Loucy (cell line): ENCODE measurements around the gene PLS3.

ENCODE experiments used
- H2AFZ ChIP-seq: fragments of 200-600 bp; sonication (generic); 2 replicates; pipeline ENCODE4 v1.6.0; 2016; ENCODE audit warnings: antibody characterized with exemption, mild to moderate bottlenecking, low read length, moderate library complexity
- H3F3A ChIP-seq: fragments of 200-600 bp; 2 replicates; pipeline ENCODE4 v1.6.0; 2016; ENCODE audit warnings: antibody characterized with exemption, low read depth, mild to moderate bottlenecking
- H3K27me3 ChIP-seq: fragments of 200-600 bp; sonication (generic); 2 replicates; pipeline ENCODE4 v1.6.1; 2014; ENCODE audit warnings: low read length, mild to moderate bottlenecking; ENCODE audit not compliant: insufficient read depth, poor library complexity, severe bottlenecking
- H3K36me3 ChIP-seq: fragments of 200-600 bp; sonication (generic); 2 replicates; pipeline ENCODE4 v1.6.1; 2016; ENCODE audit warnings: low read length; ENCODE audit not compliant: insufficient read depth
- H3K4me1 ChIP-seq: fragments of 200-600 bp; sonication (generic); 2 replicates; pipeline ENCODE4 v1.5.1; 2014; ENCODE audit warnings: low read length, mild to moderate bottlenecking; ENCODE audit not compliant: insufficient read depth, poor library complexity, severe bottlenecking
- H3K4me2 ChIP-seq: fragments of 200-600 bp; sonication (generic); 2 replicates; pipeline ENCODE4 v1.6.0; 2014; ENCODE audit warnings: antibody characterized with exemption, low read length, low read depth, mild to moderate bottlenecking; ENCODE audit not compliant: poor library complexity, severe bottlenecking
- H3K4me3 ChIP-seq: fragments of 200-600 bp; sonication (generic); 2 replicates; pipeline ENCODE4 v1.5.1; 2014; ENCODE audit warnings: low read length, mild to moderate bottlenecking, mixed read lengths; ENCODE audit not compliant: poor library complexity, severe bottlenecking
- H3K79me2 ChIP-seq: fragments of 200-600 bp; sonication (generic); 2 replicates; pipeline ENCODE4 v1.6.1; 2014; ENCODE audit warnings: low read length; ENCODE audit not compliant: insufficient read depth
- H3K9ac ChIP-seq: fragments of 200-600 bp; sonication (generic); 2 replicates; pipeline ENCODE4 v1.6.0; 2014; ENCODE audit warnings: mild to moderate bottlenecking, low read depth, low read length, moderate library complexity; ENCODE audit not compliant: poor library complexity, severe bottlenecking
- H3K9me2 ChIP-seq: fragments of 200-600 bp; sonication (generic); replicated peaks from 2 replicates; pipeline ENCODE4 v1.6.1; 2016; ENCODE audit warnings: low read depth, low read length, mixed read lengths
- H3K9me3 ChIP-seq: fragments of 200-600 bp; sonication (generic); 2 replicates; pipeline ENCODE4 v1.6.1; 2014; ENCODE audit warnings: mild to moderate bottlenecking, antibody characterized with exemption, low read length, low read depth; ENCODE audit not compliant: insufficient read depth
- H4K20me1 ChIP-seq: fragments of 200-600 bp; sonication (generic); 2 replicates; pipeline ENCODE4 v1.6.0; 2014; ENCODE audit warnings: antibody characterized with exemption, low read length, mild to moderate bottlenecking; ENCODE audit not compliant: insufficient read depth, poor library complexity, severe bottlenecking
- CTCF ChIP-seq: fragments of 200-600 bp; sonication (generic); conservative IDR thresholded peaks from 2 replicates; pipeline ENCODE4 v1.5.1; 2014; ENCODE audit warnings: mild to moderate bottlenecking, antibody characterized with exemption, low read length
- EZH2phosphoT487 ChIP-seq: fragments of 200-600 bp; IDR thresholded peaks from 2 replicates; pipeline ENCODE4 v1.6.1; 2018; ENCODE audit warnings: antibody characterized with exemption, mild to moderate bottlenecking, moderate library complexity, borderline replicate concordance

Gene PLS3

GRCh38 chrX:115582616-115583495 lies 21.9 kb downstream of the PLS3 start:
- Histone ChIP-seq H3K4me2 (no peak overlapping the region), H3K79me2 (no peaks in the 10 kb centered on the region), H3K36me3 (no peaks in the 10 kb centered on the region), H3K4me3 (no peak overlapping the region), H3K9me2 (no peaks in the 10 kb centered on the region), H3K4me1 (no peaks in the 10 kb centered on the region), H3K27me3 (no peaks in the 10 kb centered on the region), H3K9ac (no peak overlapping the region), H3F3A (no peaks in the 10 kb centered on the region), H3K9me3 (no peaks in the 10 kb centered on the region), H4K20me1 (no peaks in the 10 kb centered on the region), H2AFZ (no peak overlapping the region)
- TF ChIP-seq EZH2phosphoT487 = no peak

GRCh38 chrX:115583496-115584004 lies 22.6 kb downstream of the PLS3 start:
- Histone ChIP-seq H3K27me3 (no peaks in the 10 kb centered on the region), H3F3A (no peaks in the 10 kb centered on the region), H3K4me1 (no peaks in the 10 kb centered on the region), H3K4me2 (no peak overlapping the region), H3K9me2 (no peaks in the 10 kb centered on the region), H3K79me2 (no peaks in the 10 kb centered on the region), H3K9ac (no peak overlapping the region), H3K36me3 (no peaks in the 10 kb centered on the region), H3K9me3 (no peaks in the 10 kb centered on the region), H2AFZ (no peak overlapping the region), H3K4me3 (no peak overlapping the region), H4K20me1 (no peaks in the 10 kb centered on the region)
- TF ChIP-seq CTCF (no peak), EZH2phosphoT487 (no peak)

GRCh38 chrX:115584696-115585095 lies 23.7 kb downstream of the PLS3 start:
- no peaks in the 10 kb centered on the region for H3F3A ChIP-seq
- H3K36me3 ChIP-seq = no peaks in the 10 kb centered on the region
- no peaks in the 10 kb centered on the region for H4K20me1 ChIP-seq
- H3K4me2 ChIP-seq = no peak overlapping the region
- H3K4me3 ChIP-seq = no peak overlapping the region
- no peaks in the 10 kb centered on the region for H3K9me2 ChIP-seq
- H3K9me3 ChIP-seq = no peaks in the 10 kb centered on the region
- H3K9ac ChIP-seq = no peak overlapping the region
- no peaks in the 10 kb centered on the region for H3K27me3 ChIP-seq
- no peaks in the 10 kb centered on the region for H3K4me1 ChIP-seq
- H2AFZ ChIP-seq = no peak overlapping the region
- TF ChIP-seq EZH2phosphoT487 (no peak), CTCF (no peak)
- no peaks in the 10 kb centered on the region for H3K79me2 ChIP-seq
